Measurements from ENCODE around the gene MRC1. TPM values are rescaled to one million over a fixed set of nuclear protein-coding genes. Genes with fewer than 3 reads are reported as not detected.

MRC1 gene
- total RNA-seq, 2 donors from 2014 or later: 0.09 TPM; not detected in 1

DNA sequence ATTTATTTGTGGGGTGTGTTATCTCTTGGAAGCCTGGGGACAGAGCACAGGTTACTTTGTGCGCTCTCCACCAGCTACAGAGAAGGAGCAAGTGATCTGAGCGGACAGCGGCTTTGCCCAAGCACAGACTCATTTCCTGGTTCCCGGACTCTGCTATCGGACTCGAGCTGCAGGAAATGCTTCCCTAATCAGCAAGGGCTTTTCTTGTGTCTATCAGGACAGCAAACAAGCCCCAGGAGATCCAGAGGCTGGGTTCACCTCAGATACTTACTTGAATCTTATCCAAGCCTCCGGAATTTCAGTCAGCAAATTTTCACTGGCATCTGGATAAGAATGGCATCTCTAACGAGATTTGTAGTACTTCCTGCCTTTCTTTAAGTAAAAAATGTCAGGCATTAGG lies 27.8 kb downstream of the MRC1 start:
- peak; percentile 86 for DNase-seq
- Histone ChIP-seq H3K4me1 (ENCODE audit: control insufficient read depth, insufficient read depth, low read length) (peaks cover 21% of the 10 kb centered on the region), H3K9ac (ENCODE audit: extremely low read depth, low read length, poor library complexity, severe bottlenecking) (no peak overlapping the region), H3K27me3 (ENCODE audit: control insufficient read depth, insufficient read depth, low read length, poor library complexity, severe bottlenecking) (no peaks in the 10 kb centered on the region), H3K36me3 (ENCODE audit: control insufficient read depth, insufficient read depth, low read length) (no peaks in the 10 kb centered on the region), H3K27ac (ENCODE audit: low read depth, low read length) (no peak overlapping the region), H3K9me3 (ENCODE audit: control insufficient read depth, low read length) (no peaks in the 10 kb centered on the region), H3K4me3 (ENCODE audit: low read length) (no peak overlapping the region)
- Mint-ChIP-seq H3K27ac (peak overlapping the region; percentile 95), H3K27me3 (ENCODE audit: insufficient read depth) (no peaks in the 10 kb centered on the region), H3K9me3 (peaks cover under 1% of the 10 kb centered on the region), H3K36me3 (ENCODE audit: low read depth) (no peaks in the 10 kb centered on the region), H3K4me3 (peak overlapping the region; percentile 31), H3K4me1 (peaks cover 23% of the 10 kb centered on the region)
- 9 to 14% methylated on average over 5 to 8 of the region's 8 CpGs for WGBS, 2 experiments (ENCODE audit: insufficient coverage in 1 of 2, insufficient read length in 1 of 2)
- TF ChIP-seq, protein P1, sequence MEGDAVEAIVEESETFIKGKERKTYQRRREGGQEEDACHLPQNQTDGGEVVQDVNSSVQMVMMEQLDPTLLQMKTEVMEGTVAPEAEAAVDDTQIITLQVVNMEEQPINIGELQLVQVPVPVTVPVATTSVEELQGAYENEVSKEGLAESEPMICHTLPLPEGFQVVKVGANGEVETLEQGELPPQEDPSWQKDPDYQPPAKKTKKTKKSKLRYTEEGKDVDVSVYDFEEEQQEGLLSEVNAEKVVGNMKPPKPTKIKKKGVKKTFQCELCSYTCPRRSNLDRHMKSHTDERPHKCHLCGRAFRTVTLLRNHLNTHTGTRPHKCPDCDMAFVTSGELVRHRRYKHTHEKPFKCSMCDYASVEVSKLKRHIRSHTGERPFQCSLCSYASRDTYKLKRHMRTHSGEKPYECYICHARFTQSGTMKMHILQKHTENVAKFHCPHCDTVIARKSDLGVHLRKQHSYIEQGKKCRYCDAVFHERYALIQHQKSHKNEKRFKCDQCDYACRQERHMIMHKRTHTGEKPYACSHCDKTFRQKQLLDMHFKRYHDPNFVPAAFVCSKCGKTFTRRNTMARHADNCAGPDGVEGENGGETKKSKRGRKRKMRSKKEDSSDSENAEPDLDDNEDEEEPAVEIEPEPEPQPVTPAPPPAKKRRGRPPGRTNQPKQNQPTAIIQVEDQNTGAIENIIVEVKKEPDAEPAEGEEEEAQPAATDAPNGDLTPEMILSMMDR (conservative IDR thresholded peaks at IDR 0.05): no peak

DNA sequence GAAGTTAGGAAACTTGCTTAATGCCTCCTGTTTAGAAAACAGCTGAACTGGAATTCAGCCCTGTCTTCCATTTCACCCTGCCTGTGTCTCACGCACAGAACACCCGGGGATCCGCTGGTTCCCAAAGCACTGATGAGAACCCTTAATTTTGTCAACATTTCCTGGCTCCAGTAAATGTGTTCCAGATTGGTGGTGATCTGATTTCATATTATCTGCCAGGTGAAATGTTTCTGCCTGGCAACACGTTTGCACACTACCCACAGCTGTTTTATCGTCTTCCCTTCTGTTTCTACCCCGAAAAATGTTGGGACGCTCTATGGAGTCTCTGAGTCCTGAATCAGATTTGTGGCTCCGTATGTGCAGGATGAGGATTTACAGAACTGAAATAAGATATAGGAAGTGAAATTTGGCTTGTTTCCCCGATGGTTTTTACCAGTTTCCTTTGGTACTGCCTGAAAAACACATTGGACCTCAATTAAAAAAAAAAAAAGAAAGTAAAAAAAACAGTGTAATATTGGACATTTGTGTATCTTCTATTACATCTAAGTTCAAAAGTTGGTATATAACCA lies 29.0 kb downstream of the MRC1 start:
- Mint-ChIP-seq H3K27me3 (ENCODE audit: insufficient read depth) (no peaks in the 10 kb centered on the region), H3K4me1 (peaks cover 23% of the 10 kb centered on the region), H3K4me3 (no peak overlapping the region), H3K36me3 (ENCODE audit: low read depth) (no peaks in the 10 kb centered on the region), H3K27ac (peak overlapping the region; percentile 59), H3K9me3 (no peaks in the 10 kb centered on the region)
- DNase-seq: no peak
- H3K9me3 ChIP-seq (ENCODE audit: control insufficient read depth, low read length): no peaks in the 10 kb centered on the region
- no peaks in the 10 kb centered on the region for H3K36me3 ChIP-seq (ENCODE audit: control insufficient read depth, insufficient read depth, low read length)
- no peak overlapping the region for H3K9ac ChIP-seq (ENCODE audit: extremely low read depth, low read length, poor library complexity, severe bottlenecking)
- WGBS, 2 experiments (ENCODE audit: insufficient coverage in 1 of 2, insufficient read length in 1 of 2): 80 to 87% methylated on average over 8 to 9 of the region's 9 CpGs
- H3K4me1 ChIP-seq (ENCODE audit: control insufficient read depth, insufficient read depth, low read length): peaks cover 21% of the 10 kb centered on the region
- H3K27ac ChIP-seq (ENCODE audit: low read depth, low read length): no peak overlapping the region
- no peak overlapping the region for H3K4me3 ChIP-seq (ENCODE audit: low read length)
- no peaks in the 10 kb centered on the region for H3K27me3 ChIP-seq (ENCODE audit: control insufficient read depth, insufficient read depth, low read length, poor library complexity, severe bottlenecking)
- TF ChIP-seq, protein P1 (conservative IDR thresholded peaks at IDR 0.05): no peak

- peaks cover 12% of the 10 kb centered on the region for H3K4me1 ChIP-seq (ENCODE audit: control insufficient read depth, insufficient read depth, low read length)
- no peaks in the 10 kb centered on the region for H3K27me3 ChIP-seq (ENCODE audit: control insufficient read depth, insufficient read depth, low read length, poor library complexity, severe bottlenecking)
- no peaks in the 10 kb centered on the region for H3K27me3 Mint-ChIP-seq (ENCODE audit: insufficient read depth)
- no peaks in the 10 kb centered on the region for H3K9me3 ChIP-seq (ENCODE audit: control insufficient read depth, low read length)
- no peaks in the 10 kb centered on the region for H3K36me3 Mint-ChIP-seq (ENCODE audit: low read depth)
- no peak overlapping the region for H3K4me3 Mint-ChIP-seq
- no peak overlapping the region for H3K9ac ChIP-seq (ENCODE audit: extremely low read depth, low read length, poor library complexity, severe bottlenecking)
- no peak overlapping the region for H3K27ac ChIP-seq (ENCODE audit: low read depth, low read length)
- no peaks in the 10 kb centered on the region for H3K36me3 ChIP-seq (ENCODE audit: control insufficient read depth, insufficient read depth, low read length)
- no peak overlapping the region for H3K4me3 ChIP-seq (ENCODE audit: low read length)
- H3K9me3 Mint-ChIP-seq: no peaks in the 10 kb centered on the region
- no peak for DNase-seq
- 100% methylated on average over 1 of the region's 1 CpG; no CpG with 5 or more reads in 1 of the 2 experiments for WGBS, 2 experiments (ENCODE audit: insufficient coverage in 1 of 2, insufficient read length in 1 of 2)
- peaks cover 17% of the 10 kb centered on the region for H3K4me1 Mint-ChIP-seq
- TF ChIP-seq, protein P1 (conservative IDR thresholded peaks at IDR 0.05): no peak
- no peak overlapping the region for H3K27ac Mint-ChIP-seq
Measured at GRCh38 chr10:17841050-17841449, 31.9 kb downstream of the MRC1 start.

All from endodermal cell (in vitro differentiated cells).